Ovary (tissue), 3 donors: ENCODE results near the gene SPAG9.

Experiments
- CTCF ChIP-seq, 3 donors: fragments of 450-650 bp in 2 of 3; fragments of 200-600 bp in 1 of 3; IDR thresholded peaks; one replicate each; pipeline versions ENCODE4 v1.5.1 to v1.8.0; 2016 to 2022; ENCODE audit warnings: antibody characterized with exemption in 3 of 3, mild to moderate bottlenecking in 1 of 3
- EP300 ChIP-seq: sonication (generic); formaldehyde crosslinking; IDR thresholded peaks from one replicate; pipeline ENCODE4 v1.6.1; 2017; ENCODE audit warnings: antibody characterized with exemption
- POLR2A ChIP-seq: fragments of 450-650 bp; IDR thresholded peaks from one replicate; pipeline ENCODE4 v1.6.1; 2017; ENCODE audit warnings: antibody characterized with exemption, mild to moderate bottlenecking, moderate library complexity
- donor health status: DM: no; HTN: no; CAD: no.

GRCh38 chr17:51132964-51133319 lies 12.3 kb upstream of the SPAG9 start:
- TF ChIP-seq POLR2A (no peak), CTCF (IDR thresholded peaks at IDR 0.05) (no peak), EP300 (no peak)
